Activated CD4-positive, CD25-positive, alpha-beta regulatory T cell treated with anti-CD3 and anti-CD28 coated beads, Interleukin-2, amount 50 U/mL, for 16 hours (primary cell): ENCODE results near the gene PPARG.

Source experiments
- DNase-seq: peaks from one replicate; pipeline ENCODE4 v3.0.0-alpha.2; 2020; ENCODE audit warnings: low read depth, low spot score

The PPARG gene

GRCh38 chr3:12409684-12410596, 121.1 kb downstream of the PPARG start:
- no peak for DNase-seq

GRCh38 chr3:12413721-12414255, 124.9 kb downstream of the PPARG start:
- DNase-seq, result no peak

- DNase-seq, result no peak
Measured at GRCh38 chr3:12415014-12415680, 126.3 kb downstream of the PPARG start.

- DNase-seq, result no peak
Measured at GRCh38 chr3:12416731-12417130, 127.9 kb downstream of the PPARG start.

- DNase-seq, result no peak
Measured at GRCh38 chr3:12420393-12420792, 131.5 kb downstream of the PPARG start.

- DNase-seq, result no peak
Measured at GRCh38 chr3:12421132-12421531, 132.3 kb downstream of the PPARG start.

- no peak for DNase-seq
Measured at GRCh38 chr3:12423131-12423530, 134.3 kb downstream of the PPARG start.

- DNase-seq, result no peak
Measured at GRCh38 chr3:12423918-12424630, 135.2 kb downstream of the PPARG start.

- DNase-seq, result no peak
Measured at GRCh38 chr3:12424635-12425319, 135.9 kb downstream of the PPARG start.

- no peak for DNase-seq
Measured at GRCh38 chr3:12425850-12426579, 137.1 kb downstream of the PPARG start.

GRCh38 chr3:12427551-12427950, 138.7 kb downstream of the PPARG start:
- DNase-seq, result no peak

GRCh38 chr3:12428126-12428525, 139.3 kb downstream of the PPARG start:
- DNase-seq, result no peak

GRCh38 chr3:12430086-12430485, 141.2 kb downstream of the PPARG start:
- DNase-seq, result no peak

- DNase-seq, result no peak
Measured at GRCh38 chr3:12433823-12434222, 145.0 kb downstream of the PPARG start.

GRCh38 chr3:12436514-12437220, 147.8 kb downstream of the PPARG start:
- DNase-seq, result no peak

GRCh38 chr3:12437221-12437605, 148.3 kb downstream of the PPARG start:
- no peak for DNase-seq

- DNase-seq, result no peak
Measured at GRCh38 chr3:12437861-12438260, 149.0 kb downstream of the PPARG start.

GRCh38 chr3:12438318-12438717, 149.4 kb downstream of the PPARG start:
- no peak for DNase-seq

GRCh38 chr3:12439161-12439940, 150.5 kb downstream of the PPARG start:
- DNase-seq, result no peak
